CD14-positive monocyte (primary cell): Measurements from ENCODE around the gene PPP1R3C. TPM values are rescaled to one million over a fixed set of nuclear protein-coding genes. Genes with fewer than 3 reads are reported as not detected.

Experiments used
- DNase-seq, 3 donors: peaks; one replicate each; pipeline ENCODE4 v3.0.0-alpha.2; 2011 to 2022
- H2AFZ ChIP-seq: 2 replicates; pipeline ENCODE4 v1.6.0; 2012; ENCODE audit warnings: mild to moderate bottlenecking, low read depth, low read length, inconsistent platforms; ENCODE audit not compliant: insufficient read depth, poor library complexity, severe bottlenecking
- H3K27ac ChIP-seq, 2 donors: 1 replicate in 1 of 2; 2 replicates in 1 of 2; pipeline ENCODE4 v1.5.1; 2012 to 2013; ENCODE audit warnings: low read length in 2 of 2, control low read depth in 1 of 2, inconsistent platforms in 1 of 2, low read depth in 1 of 2, mild to moderate bottlenecking in 1 of 2
- H3K27me3 ChIP-seq, 2 donors: one replicate each; pipeline versions ENCODE4 v1.6.0 to v1.6.1; 2011 to 2013; ENCODE audit warnings: low read length in 2 of 2; ENCODE audit not compliant: control insufficient read depth in 2 of 2, insufficient read depth in 2 of 2
- H3K36me3 ChIP-seq, 2 donors: replicated peaks in 1 of 2; 1 replicate in 1 of 2; 2 replicates in 1 of 2; pipeline versions ENCODE4 v1.5.1 to v1.6.1; 2012 to 2013; ENCODE audit warnings: low read length in 2 of 2, control low read depth in 1 of 2, inconsistent platforms in 1 of 2, mild to moderate bottlenecking in 1 of 2; ENCODE audit not compliant: insufficient read depth in 2 of 2, control insufficient read depth in 1 of 2
- H3K4me1 ChIP-seq, 2 donors: 1 replicate in 1 of 2; 2 replicates in 1 of 2; pipeline versions ENCODE4 v1.5.1 to v1.6.1; 2012 to 2013; ENCODE audit warnings: low read length in 2 of 2, control low read depth in 1 of 2, inconsistent platforms in 1 of 2, mild to moderate bottlenecking in 1 of 2, moderate library complexity in 1 of 2; ENCODE audit not compliant: insufficient read depth in 2 of 2, control insufficient read depth in 1 of 2
- H3K4me2 ChIP-seq: replicated peaks from 2 replicates; pipeline ENCODE3; 2012; ENCODE audit warnings: low read length, moderate library complexity, mild to moderate bottlenecking; ENCODE audit not compliant: poor library complexity, severe bottlenecking; ENCODE audit errors: extremely low read depth
- H3K4me3 ChIP-seq, 3 experiments: fragments of 200-600 bp in 1 of 3; sonication (generic) in 1 of 3; replicated peaks in 1 of 3; 1 replicate in 2 of 3; 2 replicates in 1 of 3; pipeline ENCODE4 v1.5.1; 2011 to 2013; ENCODE audit warnings: low read length in 3 of 3, mild to moderate bottlenecking in 3 of 3, control low read depth in 2 of 3, low read depth in 2 of 3, inconsistent platforms in 1 of 3, moderate library complexity in 1 of 3
- H3K79me2 ChIP-seq: 2 replicates; pipeline ENCODE4 v1.6.0; 2012; ENCODE audit warnings: mild to moderate bottlenecking, control low read depth, inconsistent platforms, low read length, moderate library complexity; ENCODE audit not compliant: insufficient read depth
- H3K9ac ChIP-seq: 2 replicates; pipeline ENCODE4 v1.6.0; 2017; ENCODE audit warnings: low read length, mild to moderate bottlenecking; ENCODE audit not compliant: insufficient read depth, poor library complexity, severe bottlenecking
- H3K9me3 ChIP-seq, 2 donors: replicated peaks in 1 of 2; 1 replicate in 1 of 2; 2 replicates in 1 of 2; pipeline versions ENCODE4 v1.5.1 to v1.6.1; 2012 to 2013; ENCODE audit warnings: low read length in 2 of 2, control low read depth in 1 of 2; ENCODE audit not compliant: control insufficient read depth in 1 of 2, insufficient read depth in 1 of 2
- H4K20me1 ChIP-seq: 2 replicates; pipeline ENCODE4 v1.6.0; 2012; ENCODE audit warnings: mild to moderate bottlenecking, low read length, control low read depth, moderate library complexity; ENCODE audit not compliant: insufficient read depth
- H3K27ac Mint-ChIP-seq, 7 donors: one replicate each; pipeline ENCODE4 v1.8.0; 2020; ENCODE audit warnings: mild to moderate bottlenecking in 7 of 7, mixed read lengths in 7 of 7, moderate library complexity in 6 of 7, inconsistent platforms in 2 of 7
- H3K27me3 Mint-ChIP-seq, 3 donors: one replicate each; pipeline ENCODE4 v1.8.0; 2021 to 2022; ENCODE audit warnings: low read depth in 3 of 3, mild to moderate bottlenecking in 3 of 3, mixed read lengths in 3 of 3, moderate library complexity in 3 of 3, inconsistent platforms in 1 of 3
- H3K36me3 Mint-ChIP-seq, 2 donors: one replicate each; pipeline ENCODE4 v1.8.0; 2020; ENCODE audit warnings: mixed read lengths in 2 of 2, inconsistent platforms in 1 of 2, mild to moderate bottlenecking in 1 of 2
- H3K4me1 Mint-ChIP-seq: one replicate; pipeline ENCODE4 v1.8.0; 2020; ENCODE audit warnings: mild to moderate bottlenecking, mixed read lengths
- H3K4me3 Mint-ChIP-seq, 2 donors: one replicate each; pipeline ENCODE4 v1.8.0; 2020; ENCODE audit warnings: mild to moderate bottlenecking in 2 of 2, mixed read lengths in 2 of 2, moderate library complexity in 1 of 2
- H3K9me3 Mint-ChIP-seq, 7 donors: one replicate each; pipeline ENCODE4 v1.8.0; 2020 to 2022; ENCODE audit warnings: mixed read lengths in 7 of 7, mild to moderate bottlenecking in 6 of 7, moderate library complexity in 6 of 7, inconsistent platforms in 2 of 7
- CTCF ChIP-seq: fragments of 200-600 bp; IDR thresholded peaks from one replicate; pipeline ENCODE4 v1.8.0; 2022; ENCODE audit warnings: antibody characterized with exemption, mild to moderate bottlenecking
- WGBS: methylation state at CpG from one replicate; pipeline ENCODE4 v1.1.5; 2013; ENCODE audit warnings: missing lambda C conversion rate; ENCODE audit not compliant: insufficient coverage; 5-methylcytosine and 5-hydroxymethylcytosine counted together
- intact Hi-C, 2 donors: fragments of 100-400 bp; cut with micrococcal nuclease; formaldehyde crosslinking; loops; one replicate each; pipeline versions ENCODE4 v1.15.0 to v1.15.1; 2023
- polyA plus RNA-seq, 3 donors: library from polyadenylated mRNA; depleted of rRNA in 1 of 3; unstranded in 2 of 3; stranded (reverse) in 1 of 3; fragments of 300-500 nt in 2 of 3; fragments of >200 nt in 1 of 3; fragmentation: Illumina TruSeq in 2 of 3; gene quantifications; 1 replicate in 2 of 3; 2 replicates in 1 of 3; pipeline ENCODE4 v1.2.3, GENCODE V29; 2012 to 2021

PPP1R3C gene
- polyA plus RNA-seq, 3 donors: not detected

- Mint-ChIP-seq H3K4me1 (no peaks in the 10 kb centered on the region), H3K4me3 (no peak overlapping the region), H3K27me3 (peaks cover 1 to 3% (median 2%) of the 10 kb centered on the region in 3 donors), H3K36me3 (no peaks in the 10 kb centered on the region), H3K27ac (no peak overlapping the region), H3K9me3 (peaks cover 0 to 4% (median 0%) of the 10 kb centered on the region in 7 donors)
- Histone ChIP-seq H3K9me3 (peaks cover 0 to 3% of the 10 kb centered on the region in 2 donors), H3K4me3 (no peak overlapping the region), H3K36me3 (no peaks in the 10 kb centered on the region), H3K27me3 (no peaks in the 10 kb centered on the region), H3K4me2 (no peak overlapping the region), H4K20me1 (no peaks in the 10 kb centered on the region), H3K9ac (no peak overlapping the region), H3K4me1 (no peaks in the 10 kb centered on the region), H3K79me2 (no peaks in the 10 kb centered on the region), H3K27ac (no peak overlapping the region), H2AFZ (no peak overlapping the region)
- TF ChIP-seq CTCF: no peak
- intact Hi-C loops: no loop called here
- no peak for DNase-seq
- WGBS: 90% methylated on average over 5 of the region's 7 CpGs
Measured at GRCh38 chr10:91617072-91617609, 15.7 kb downstream of the PPP1R3C start.

GRCh38 chr10:91616137-91616536 is 16.7 kb downstream of the PPP1R3C start:
- no CpG with 5 or more reads among the region's 1 CpG for WGBS
- Histone ChIP-seq H2AFZ (no peak overlapping the region), H3K9me3 (peaks cover 0 to 3% of the 10 kb centered on the region in 2 donors), H3K27me3 (no peaks in the 10 kb centered on the region), H3K27ac (no peak overlapping the region), H3K79me2 (no peaks in the 10 kb centered on the region), H3K4me2 (no peak overlapping the region), H3K9ac (no peak overlapping the region), H4K20me1 (no peaks in the 10 kb centered on the region), H3K4me1 (no peaks in the 10 kb centered on the region), H3K4me3 (no peak overlapping the region), H3K36me3 (no peaks in the 10 kb centered on the region)
- Mint-ChIP-seq H3K36me3 (no peaks in the 10 kb centered on the region), H3K27me3 (peaks cover 1 to 3% (median 2%) of the 10 kb centered on the region in 3 donors), H3K27ac (no peak overlapping the region), H3K4me1 (no peaks in the 10 kb centered on the region), H3K4me3 (no peak overlapping the region), H3K9me3 (peaks cover 0 to 1% (median 0%) of the 10 kb centered on the region in 7 donors)
- no peak for DNase-seq
- no peak for TF ChIP-seq CTCF
- intact Hi-C loops: no loop called here
